Upper lobe of right lung (tissue), 1 donor: Measurements from ENCODE around the gene HMGCS1. TPM values are rescaled to one million over a fixed set of nuclear protein-coding genes. Genes with fewer than 3 reads are reported as not detected.
A peak's percentile ranks its signal among the peaks of the same experiment; 100 is the strongest.

ENCODE experiments used
- ATAC-seq: fragments of 200-7000 bp; cut with Tn5 transposase; one replicate; pipeline ENCODE4 v1.9.1; 2020; ENCODE audit warnings: mild to moderate bottlenecking, moderate library complexity
- DNase-seq: peaks from one replicate; pipeline ENCODE4 v3.0.0-alpha.2; 2020
- H3K27ac ChIP-seq: fragments of 200-600 bp; one replicate; pipeline ENCODE4 v1.8.0; 2022
- H3K27me3 ChIP-seq: fragments of 200-600 bp; one replicate; pipeline ENCODE4 v1.8.0; 2022; ENCODE audit warnings: mild to moderate bottlenecking
- H3K36me3 ChIP-seq: fragments of 200-600 bp; one replicate; pipeline ENCODE4 v1.8.0; 2022
- H3K4me1 ChIP-seq: fragments of 200-600 bp; one replicate; pipeline ENCODE4 v1.8.0; 2022
- H3K4me3 ChIP-seq: fragments of 200-600 bp; one replicate; pipeline ENCODE4 v1.8.0; 2022; ENCODE audit warnings: mild to moderate bottlenecking
- H3K9me3 ChIP-seq: fragments of 200-600 bp; one replicate; pipeline ENCODE4 v1.8.0; 2022
- intact Hi-C: fragments of 100-400 bp; cut with DNase I; formaldehyde crosslinking; loops from one replicate; pipeline ENCODE4 v1.11.0; 2022
- total RNA-seq: library from RNA; stranded (reverse); fragmentation: NEBNext Ultra II Directional; extraction: Animal tissue kit (Norgen Biotek cat#: 25700); gene quantifications from one replicate; pipeline ENCODE4 v1.2.1, GENCODE V29; 2021
- TF ChIP-seq, protein P1 (sequence below): fragments of 200-600 bp; IDR thresholded peaks from one replicate; pipeline ENCODE4 v1.8.0; 2022; ENCODE audit warnings: antibody characterized with exemption
- donor health status: DM: no; HTN: yes; CAD: no; lungs with severe emphysema.

The HMGCS1 gene
- total RNA-seq, 1 donor from 2014 or later = 167 TPM

- TF ChIP-seq, protein P1, sequence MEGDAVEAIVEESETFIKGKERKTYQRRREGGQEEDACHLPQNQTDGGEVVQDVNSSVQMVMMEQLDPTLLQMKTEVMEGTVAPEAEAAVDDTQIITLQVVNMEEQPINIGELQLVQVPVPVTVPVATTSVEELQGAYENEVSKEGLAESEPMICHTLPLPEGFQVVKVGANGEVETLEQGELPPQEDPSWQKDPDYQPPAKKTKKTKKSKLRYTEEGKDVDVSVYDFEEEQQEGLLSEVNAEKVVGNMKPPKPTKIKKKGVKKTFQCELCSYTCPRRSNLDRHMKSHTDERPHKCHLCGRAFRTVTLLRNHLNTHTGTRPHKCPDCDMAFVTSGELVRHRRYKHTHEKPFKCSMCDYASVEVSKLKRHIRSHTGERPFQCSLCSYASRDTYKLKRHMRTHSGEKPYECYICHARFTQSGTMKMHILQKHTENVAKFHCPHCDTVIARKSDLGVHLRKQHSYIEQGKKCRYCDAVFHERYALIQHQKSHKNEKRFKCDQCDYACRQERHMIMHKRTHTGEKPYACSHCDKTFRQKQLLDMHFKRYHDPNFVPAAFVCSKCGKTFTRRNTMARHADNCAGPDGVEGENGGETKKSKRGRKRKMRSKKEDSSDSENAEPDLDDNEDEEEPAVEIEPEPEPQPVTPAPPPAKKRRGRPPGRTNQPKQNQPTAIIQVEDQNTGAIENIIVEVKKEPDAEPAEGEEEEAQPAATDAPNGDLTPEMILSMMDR = no peak
- no peaks in the 10 kb centered on the region for H3K36me3 ChIP-seq
- ATAC-seq = no peak
- no peak for DNase-seq
- no peak overlapping the region for H3K27ac ChIP-seq
- H3K4me1 ChIP-seq = peaks cover 8% of the 10 kb centered on the region
- H3K27me3 ChIP-seq = no peaks in the 10 kb centered on the region
- no peaks in the 10 kb centered on the region for H3K9me3 ChIP-seq
- no peak overlapping the region for H3K4me3 ChIP-seq
- intact Hi-C loops = no loop called here
Measured at GRCh38 chr5:43316421-43316820, 3.2 kb upstream of the HMGCS1 start.

GRCh38 chr5:43315682-43316081 is 2.5 kb upstream of the HMGCS1 start:
- intact Hi-C loops = no loop called here
- no peak overlapping the region for H3K27ac ChIP-seq
- no peak for ATAC-seq

GRCh38 chr5:43315263-43315662 is 2.1 kb upstream of the HMGCS1 start:
- DNase-seq (no peak), ATAC-seq (no peak)
- H3K9me3 ChIP-seq = no peaks in the 10 kb centered on the region
- no peaks in the 10 kb centered on the region for H3K36me3 ChIP-seq
- intact Hi-C loops = no loop called here
- H3K4me3 ChIP-seq = no peak overlapping the region
- H3K27ac ChIP-seq = no peak overlapping the region
- no peaks in the 10 kb centered on the region for H3K27me3 ChIP-seq
- peaks cover 8% of the 10 kb centered on the region for H3K4me1 ChIP-seq
- TF ChIP-seq, protein P1 = no peak

More at GRCh38 chr5:43315682-43316081, 2.5 kb upstream of the HMGCS1 start:
- no peaks in the 10 kb centered on the region for H3K27me3 ChIP-seq
- no peak overlapping the region for H3K4me3 ChIP-seq
- no peak for DNase-seq
- H3K9me3 ChIP-seq = no peaks in the 10 kb centered on the region
- peaks cover 8% of the 10 kb centered on the region for H3K4me1 ChIP-seq
- no peaks in the 10 kb centered on the region for H3K36me3 ChIP-seq
- TF ChIP-seq, protein P1 = no peak

GRCh38 chr5:43314724-43315123 is 1.5 kb upstream of the HMGCS1 start:
- no peak overlapping the region for H3K27ac ChIP-seq
- peaks cover 8% of the 10 kb centered on the region for H3K4me1 ChIP-seq
- H3K36me3 ChIP-seq = no peaks in the 10 kb centered on the region
- ATAC-seq (no peak), DNase-seq (no peak)
- intact Hi-C loops = no loop called here
- H3K27me3 ChIP-seq = no peaks in the 10 kb centered on the region
- H3K4me3 ChIP-seq = no peak overlapping the region
- no peaks in the 10 kb centered on the region for H3K9me3 ChIP-seq
- TF ChIP-seq, protein P1 = no peak

- intact Hi-C loops = no loop called here
- no peak for DNase-seq
Measured at GRCh38 chr5:43313854-43314457, 744 bp upstream of the HMGCS1 start.

More at GRCh38 chr5:43313854-43314457, 744 bp upstream of the HMGCS1 start:
- TF ChIP-seq, protein P1 = no peak
- no peak for ATAC-seq
- Histone ChIP-seq H3K4me3 (peak overlapping the region; percentile 90), H3K36me3 (no peaks in the 10 kb centered on the region), H3K9me3 (no peaks in the 10 kb centered on the region), H3K4me1 (peaks cover 8% of the 10 kb centered on the region), H3K27me3 (no peaks in the 10 kb centered on the region), H3K27ac (peak overlapping the region; percentile 74)
